Liver (tissue), 9 donors: Measurements from ENCODE around the gene SGIP1. TPM values are rescaled to one million over a fixed set of nuclear protein-coding genes. Genes with fewer than 3 reads are reported as not detected.

Experiments used
- DNase-seq: peaks from one replicate; pipeline ENCODE4 v3.0.0-alpha.2; 2017; ENCODE audit warnings: low spot score
- H3K27ac ChIP-seq, 2 donors: one replicate each; pipeline ENCODE4 v1.7.0; 2013; ENCODE audit warnings: inconsistent platforms in 2 of 2, low read length in 2 of 2, control low read depth in 1 of 2, low read depth in 1 of 2, mild to moderate bottlenecking in 1 of 2
- H3K27me3 ChIP-seq, 4 donors: one replicate each; pipeline versions ENCODE4 v1.6.1 to v1.7.0; 2013; ENCODE audit warnings: low read length in 3 of 4, inconsistent platforms in 1 of 4, mild to moderate bottlenecking in 1 of 4, moderate library complexity in 1 of 4; ENCODE audit not compliant: control insufficient read depth in 4 of 4, insufficient read depth in 4 of 4
- H3K36me3 ChIP-seq, 4 donors: one replicate each; pipeline versions ENCODE4 v1.6.1 to v1.7.0; 2013; ENCODE audit warnings: low read length in 3 of 4, mild to moderate bottlenecking in 3 of 4, low read depth in 1 of 4, moderate library complexity in 1 of 4; ENCODE audit not compliant: control insufficient read depth in 4 of 4, insufficient read depth in 3 of 4
- H3K4me1 ChIP-seq, 4 donors: one replicate each; pipeline versions ENCODE4 v1.6.1 to v1.7.0; 2013; ENCODE audit warnings: low read length in 3 of 4, mild to moderate bottlenecking in 3 of 4, moderate library complexity in 1 of 4; ENCODE audit not compliant: control insufficient read depth in 4 of 4, insufficient read depth in 4 of 4
- H3K4me3 ChIP-seq, 3 donors: one replicate each; pipeline versions ENCODE4 v1.6.1 to v1.7.0; 2013; ENCODE audit warnings: low read length in 3 of 3, control low read depth in 1 of 3, low read depth in 1 of 3, mild to moderate bottlenecking in 1 of 3
- H3K9ac ChIP-seq, 2 donors: one replicate each; pipeline ENCODE4 v1.7.0; 2013; ENCODE audit warnings: low read length in 2 of 2, mild to moderate bottlenecking in 2 of 2, moderate library complexity in 2 of 2, control low read depth in 1 of 2, low read depth in 1 of 2
- H3K9me3 ChIP-seq, 4 donors: one replicate each; pipeline versions ENCODE4 v1.6.1 to v1.7.0; 2013; ENCODE audit warnings: low read length in 3 of 4; ENCODE audit not compliant: control insufficient read depth in 4 of 4
- EGR1 ChIP-seq, 2 donors: IDR thresholded peaks; 2 replicates each; pipeline ENCODE4 v1.6.1; 2016 to 2018; ENCODE audit warnings: antibody characterized with exemption in 2 of 2, low read depth in 2 of 2
- FOXA1 ChIP-seq: IDR thresholded peaks from 2 replicates; pipeline ENCODE4 v1.6.1; 2016; ENCODE audit warnings: antibody characterized with exemption
- FOXA2 ChIP-seq: IDR thresholded peaks from 2 replicates; pipeline ENCODE4 v1.6.1; 2016; ENCODE audit warnings: antibody characterized with exemption
- GABPA ChIP-seq, 2 donors: IDR thresholded peaks in 1 of 2; conservative IDR thresholded peaks in 1 of 2; 2 replicates each; pipeline ENCODE4 v1.6.1; 2016; ENCODE audit warnings: antibody characterized with exemption in 2 of 2, mild to moderate bottlenecking in 1 of 2, moderate library complexity in 1 of 2
- HNF4A ChIP-seq, 2 donors: conservative IDR thresholded peaks; 2 replicates each; pipeline ENCODE4 v1.6.1; 2016; ENCODE audit warnings: antibody characterized with exemption in 2 of 2, mild to moderate bottlenecking in 2 of 2
- HNF4G ChIP-seq: IDR thresholded peaks from 2 replicates; pipeline ENCODE4 v1.6.1; 2016; ENCODE audit warnings: antibody characterized with exemption
- JUND ChIP-seq, 2 donors: IDR thresholded peaks; 2 replicates each; pipeline ENCODE4 v1.6.1; 2016; ENCODE audit warnings: antibody characterized with exemption in 2 of 2
- RAD21 ChIP-seq, 2 donors: IDR thresholded peaks; 2 replicates each; pipeline ENCODE4 v1.6.1; 2016; ENCODE audit warnings: antibody characterized with exemption in 2 of 2, mild to moderate bottlenecking in 2 of 2
- RXRA ChIP-seq, 2 donors: IDR thresholded peaks; 2 replicates each; pipeline ENCODE4 v1.6.1; 2017 to 2018; ENCODE audit warnings: antibody characterized with exemption in 2 of 2, mild to moderate bottlenecking in 1 of 2
- SP1 ChIP-seq: IDR thresholded peaks from 2 replicates; pipeline ENCODE4 v1.6.1; 2018; ENCODE audit warnings: antibody characterized with exemption, mild to moderate bottlenecking
- YY1 ChIP-seq: IDR thresholded peaks from 2 replicates; pipeline ENCODE4 v1.6.1; 2016; ENCODE audit warnings: antibody characterized with exemption, mild to moderate bottlenecking
- WGBS: extraction: QIAGEN DNeasy Blood & Tissue Kit; methylation state at CpG from one replicate; pipeline ENCODE4 v1.1.7; 2013; 5-methylcytosine and 5-hydroxymethylcytosine counted together
- polyA plus RNA-seq, 2 donors: library from polyadenylated mRNA; stranded (reverse) in 1 of 2; unstranded in 1 of 2; fragments of 200-250 nt in 1 of 2; fragments of >200 nt in 1 of 2; fragmentation: Nextera tagmentation in 1 of 2; extraction: Ambion mirVana in 1 of 2; gene quantifications; one replicate each; pipeline versions ENCODE4 v1.2.1 to v1.2.3, GENCODE V29; 2013 to 2015
- total RNA-seq, 2 donors: library from RNA; depleted of rRNA; stranded (reverse); fragments of >200 nt; gene quantifications; one replicate each; pipeline ENCODE4 v1.2.3, GENCODE V29; 2014
- TF ChIP-seq, protein P1 (sequence below): IDR thresholded peaks from 2 replicates; pipeline ENCODE4 v1.6.1; 2016; ENCODE audit warnings: antibody characterized with exemption
- TF ChIP-seq, protein P2 (sequence below): fragments of 150-350 bp; IDR thresholded peaks from 2 replicates; pipeline ENCODE4 v1.5.1; 2017; ENCODE audit warnings: improper control_type of control experiment, low read depth, low read length; ENCODE audit not compliant: missing input control
- TF ChIP-seq, protein P3 (sequence below): IDR thresholded peaks from 2 replicates; pipeline ENCODE4 v1.6.1; 2016; ENCODE audit warnings: antibody characterized with exemption, mild to moderate bottlenecking
- TF ChIP-seq, protein P4 (sequence below): IDR thresholded peaks from 2 replicates; pipeline ENCODE4 v1.6.1; 2016; ENCODE audit warnings: antibody characterized with exemption
- TF ChIP-seq, protein P5 (sequence below): IDR thresholded peaks from 2 replicates; pipeline ENCODE4 v1.6.1; 2016; ENCODE audit warnings: antibody characterized with exemption
- donor health status: healthy.
- donor health status: healthy.
- donor health status: healthy.
- donor health status: healthy.
- donor health status: healthy.

SGIP1 gene
- total and polyA plus RNA-seq, 4 donors, result 0.09 to 2.5 (median 0.38) TPM

DNA sequence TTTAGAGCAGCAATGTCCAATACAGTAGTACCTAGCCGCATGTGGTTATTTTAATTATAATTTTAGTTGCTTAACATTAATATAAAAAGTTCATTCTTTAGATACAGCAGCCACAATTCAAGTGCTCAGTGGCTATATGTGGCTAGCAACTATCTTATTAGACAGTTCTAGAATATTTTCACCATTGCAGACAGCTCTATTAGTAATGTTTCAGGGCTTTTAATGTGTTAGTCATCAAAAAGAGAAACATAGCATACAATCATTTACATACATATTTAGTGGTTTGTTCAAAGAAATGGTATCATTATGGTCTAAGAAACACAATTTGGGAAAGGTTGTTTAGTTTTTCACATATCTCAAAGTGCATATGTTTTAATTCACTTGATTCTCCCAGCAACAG lies 151.7 kb downstream of the SGIP1 start:
- no peak overlapping the region for H3K9ac ChIP-seq
- H3K9me3 ChIP-seq, result peaks cover 0 to 7% (median 1%) of the 10 kb centered on the region in 4 donors
- H3K36me3 ChIP-seq, result no peaks in the 10 kb centered on the region
- WGBS, result 97% methylated on average over 1 of the region's 1 CpG
- H3K4me3 ChIP-seq, result no peak overlapping the region
- no peaks in the 10 kb centered on the region for H3K27me3 ChIP-seq
- H3K27ac ChIP-seq, result no peak overlapping the region
- H3K4me1 ChIP-seq, result no peaks in the 10 kb centered on the region
- no peak for DNase-seq
- TF ChIP-seq, protein P1, sequence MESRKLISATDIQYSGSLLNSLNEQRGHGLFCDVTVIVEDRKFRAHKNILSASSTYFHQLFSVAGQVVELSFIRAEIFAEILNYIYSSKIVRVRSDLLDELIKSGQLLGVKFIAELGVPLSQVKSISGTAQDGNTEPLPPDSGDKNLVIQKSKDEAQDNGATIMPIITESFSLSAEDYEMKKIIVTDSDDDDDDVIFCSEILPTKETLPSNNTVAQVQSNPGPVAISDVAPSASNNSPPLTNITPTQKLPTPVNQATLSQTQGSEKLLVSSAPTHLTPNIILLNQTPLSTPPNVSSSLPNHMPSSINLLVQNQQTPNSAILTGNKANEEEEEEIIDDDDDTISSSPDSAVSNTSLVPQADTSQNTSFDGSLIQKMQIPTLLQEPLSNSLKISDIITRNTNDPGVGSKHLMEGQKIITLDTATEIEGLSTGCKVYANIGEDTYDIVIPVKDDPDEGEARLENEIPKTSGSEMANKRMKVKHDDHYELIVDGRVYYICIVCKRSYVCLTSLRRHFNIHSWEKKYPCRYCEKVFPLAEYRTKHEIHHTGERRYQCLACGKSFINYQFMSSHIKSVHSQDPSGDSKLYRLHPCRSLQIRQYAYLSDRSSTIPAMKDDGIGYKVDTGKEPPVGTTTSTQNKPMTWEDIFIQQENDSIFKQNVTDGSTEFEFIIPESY, result no peak
- no peak for TF ChIP-seq FOXA2
- TF ChIP-seq HNF4G, result no peak

DNA sequence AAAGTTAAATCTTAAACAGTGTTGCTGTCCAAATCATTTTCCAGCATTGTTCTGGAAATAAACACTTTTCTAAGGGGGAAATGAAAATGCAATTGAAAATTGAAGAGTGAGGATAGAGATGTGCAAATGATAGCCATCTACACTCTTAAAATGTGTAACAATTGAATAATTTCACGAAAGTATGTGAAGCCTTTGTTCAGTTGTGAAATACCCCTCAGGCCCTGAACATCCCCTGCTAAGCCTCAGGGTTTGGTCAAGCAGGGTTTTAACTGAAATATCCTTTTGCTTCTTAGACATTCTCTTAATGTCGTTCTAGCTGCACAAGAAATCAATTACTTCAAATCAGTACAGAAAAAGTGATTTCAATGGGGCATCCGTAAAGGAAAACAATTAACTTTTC lies 152.5 kb downstream of the SGIP1 start:
- no peak for TF ChIP-seq EGR1 (IDR thresholded peaks at IDR 0.05; ENCODE audit: low read depth in 2 of 2)
- TF ChIP-seq JUND (IDR thresholded peaks at IDR 0.05), result no peak
- no peak for TF ChIP-seq FOXA1
- TF ChIP-seq, protein P2, sequence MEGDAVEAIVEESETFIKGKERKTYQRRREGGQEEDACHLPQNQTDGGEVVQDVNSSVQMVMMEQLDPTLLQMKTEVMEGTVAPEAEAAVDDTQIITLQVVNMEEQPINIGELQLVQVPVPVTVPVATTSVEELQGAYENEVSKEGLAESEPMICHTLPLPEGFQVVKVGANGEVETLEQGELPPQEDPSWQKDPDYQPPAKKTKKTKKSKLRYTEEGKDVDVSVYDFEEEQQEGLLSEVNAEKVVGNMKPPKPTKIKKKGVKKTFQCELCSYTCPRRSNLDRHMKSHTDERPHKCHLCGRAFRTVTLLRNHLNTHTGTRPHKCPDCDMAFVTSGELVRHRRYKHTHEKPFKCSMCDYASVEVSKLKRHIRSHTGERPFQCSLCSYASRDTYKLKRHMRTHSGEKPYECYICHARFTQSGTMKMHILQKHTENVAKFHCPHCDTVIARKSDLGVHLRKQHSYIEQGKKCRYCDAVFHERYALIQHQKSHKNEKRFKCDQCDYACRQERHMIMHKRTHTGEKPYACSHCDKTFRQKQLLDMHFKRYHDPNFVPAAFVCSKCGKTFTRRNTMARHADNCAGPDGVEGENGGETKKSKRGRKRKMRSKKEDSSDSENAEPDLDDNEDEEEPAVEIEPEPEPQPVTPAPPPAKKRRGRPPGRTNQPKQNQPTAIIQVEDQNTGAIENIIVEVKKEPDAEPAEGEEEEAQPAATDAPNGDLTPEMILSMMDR, result no peak
- no peak for TF ChIP-seq SP1
- no peak for TF ChIP-seq HNF4A (conservative IDR thresholded peaks at IDR 0.05)
- TF ChIP-seq HNF4G, result no peak
- no peak for TF ChIP-seq RAD21 (IDR thresholded peaks at IDR 0.05)
- TF ChIP-seq FOXA2, result no peak
- TF ChIP-seq, protein P3, sequence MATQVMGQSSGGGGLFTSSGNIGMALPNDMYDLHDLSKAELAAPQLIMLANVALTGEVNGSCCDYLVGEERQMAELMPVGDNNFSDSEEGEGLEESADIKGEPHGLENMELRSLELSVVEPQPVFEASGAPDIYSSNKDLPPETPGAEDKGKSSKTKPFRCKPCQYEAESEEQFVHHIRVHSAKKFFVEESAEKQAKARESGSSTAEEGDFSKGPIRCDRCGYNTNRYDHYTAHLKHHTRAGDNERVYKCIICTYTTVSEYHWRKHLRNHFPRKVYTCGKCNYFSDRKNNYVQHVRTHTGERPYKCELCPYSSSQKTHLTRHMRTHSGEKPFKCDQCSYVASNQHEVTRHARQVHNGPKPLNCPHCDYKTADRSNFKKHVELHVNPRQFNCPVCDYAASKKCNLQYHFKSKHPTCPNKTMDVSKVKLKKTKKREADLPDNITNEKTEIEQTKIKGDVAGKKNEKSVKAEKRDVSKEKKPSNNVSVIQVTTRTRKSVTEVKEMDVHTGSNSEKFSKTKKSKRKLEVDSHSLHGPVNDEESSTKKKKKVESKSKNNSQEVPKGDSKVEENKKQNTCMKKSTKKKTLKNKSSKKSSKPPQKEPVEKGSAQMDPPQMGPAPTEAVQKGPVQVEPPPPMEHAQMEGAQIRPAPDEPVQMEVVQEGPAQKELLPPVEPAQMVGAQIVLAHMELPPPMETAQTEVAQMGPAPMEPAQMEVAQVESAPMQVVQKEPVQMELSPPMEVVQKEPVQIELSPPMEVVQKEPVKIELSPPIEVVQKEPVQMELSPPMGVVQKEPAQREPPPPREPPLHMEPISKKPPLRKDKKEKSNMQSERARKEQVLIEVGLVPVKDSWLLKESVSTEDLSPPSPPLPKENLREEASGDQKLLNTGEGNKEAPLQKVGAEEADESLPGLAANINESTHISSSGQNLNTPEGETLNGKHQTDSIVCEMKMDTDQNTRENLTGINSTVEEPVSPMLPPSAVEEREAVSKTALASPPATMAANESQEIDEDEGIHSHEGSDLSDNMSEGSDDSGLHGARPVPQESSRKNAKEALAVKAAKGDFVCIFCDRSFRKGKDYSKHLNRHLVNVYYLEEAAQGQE, result no peak
- TF ChIP-seq RXRA (IDR thresholded peaks at IDR 0.05), result no peak
- TF ChIP-seq, protein P4, sequence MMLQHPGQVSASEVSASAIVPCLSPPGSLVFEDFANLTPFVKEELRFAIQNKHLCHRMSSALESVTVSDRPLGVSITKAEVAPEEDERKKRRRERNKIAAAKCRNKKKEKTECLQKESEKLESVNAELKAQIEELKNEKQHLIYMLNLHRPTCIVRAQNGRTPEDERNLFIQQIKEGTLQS, result no peak
- no peak for TF ChIP-seq YY1
- TF ChIP-seq GABPA (IDR thresholded peaks at IDR 0.05 in 1 of 2, conservative IDR thresholded peaks at IDR 0.05 in 1 of 2), result no peak
- TF ChIP-seq, protein P5, sequence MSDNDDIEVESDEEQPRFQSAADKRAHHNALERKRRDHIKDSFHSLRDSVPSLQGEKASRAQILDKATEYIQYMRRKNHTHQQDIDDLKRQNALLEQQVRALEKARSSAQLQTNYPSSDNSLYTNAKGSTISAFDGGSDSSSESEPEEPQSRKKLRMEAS, result no peak
- DNase-seq, result no peak
- H3K27me3 ChIP-seq, result no peaks in the 10 kb centered on the region
- no peak overlapping the region for H3K4me3 ChIP-seq
- H3K36me3 ChIP-seq, result no peaks in the 10 kb centered on the region
- no peak overlapping the region for H3K9ac ChIP-seq
- H3K9me3 ChIP-seq, result peaks cover 0 to 7% (median 1%) of the 10 kb centered on the region in 4 donors
- WGBS, result 80% methylated on average over 3 of the region's 3 CpGs
- H3K27ac ChIP-seq, result no peak overlapping the region
- H3K4me1 ChIP-seq, result no peaks in the 10 kb centered on the region
